H1 (cell line): ENCODE results near the gene MIER3. TPM values are rescaled to one million over a fixed set of nuclear protein-coding genes. Genes with fewer than 3 reads are reported as not detected.

Experiments
- CTCF ChIA-PET: fragments of 300-600 bp; sonication (Branson Sonifier 250); formaldehyde crosslinking; loops from one replicate; lab custom pipeline; 2021; ENCODE audit not compliant: partially characterized antibody; lab: Charles Lee
- POLR2A ChIA-PET: fragments of 300-600 bp; sonication (Branson Sonifier 250); formaldehyde crosslinking; loops from one replicate; lab custom pipeline; 2021; ENCODE audit warnings: inconsistent platforms; ENCODE audit not compliant: partially characterized antibody; lab: Charles Lee
- DNase-seq, 2 experiments: peaks; one replicate each; pipeline versions ENCODE4 v3.0.0 to v3.0.0-alpha.2; 2010 to 2022; ENCODE audit warnings: low spot score in 2 of 2, low read depth in 1 of 2, mixed read lengths in 1 of 2
- FAIRE-seq: peaks from 2 replicates; lab custom pipeline; 2011; peaks lifted over from hg19 to GRCh38; lab: Jason Lieb, UNC
- H2AFZ ChIP-seq: 2 replicates; pipeline ENCODE4 v1.8.1; 2012; ENCODE audit warnings: low read length, inconsistent platforms
- H2AK5ac ChIP-seq: 2 replicates; pipeline ENCODE4 v1.6.1; 2013; ENCODE audit warnings: low read depth, low read length
- H2BK120ac ChIP-seq: replicated peaks from 2 replicates; pipeline ENCODE3; 2013; ENCODE audit warnings: low read depth, low read length, inconsistent platforms
- H2BK12ac ChIP-seq: 2 replicates; pipeline ENCODE4 v1.6.1; 2013; ENCODE audit warnings: low read depth, low read length
- H2BK15ac ChIP-seq: 2 replicates; pipeline ENCODE4 v1.6.1; 2013; ENCODE audit warnings: low read length
- H2BK20ac ChIP-seq: 2 replicates; pipeline ENCODE4 v1.6.1; 2013; ENCODE audit warnings: low read length
- H2BK5ac ChIP-seq: 2 replicates; pipeline ENCODE4 v1.6.1; 2013; ENCODE audit warnings: low read depth, low read length
- H3K14ac ChIP-seq: 2 replicates; pipeline ENCODE4 v1.6.1; 2013; ENCODE audit warnings: inconsistent platforms; ENCODE audit not compliant: insufficient read length
- H3K18ac ChIP-seq: 2 replicates; pipeline ENCODE4 v1.6.1; 2013; ENCODE audit warnings: low read length; ENCODE audit errors: extremely low read depth
- H3K23ac ChIP-seq: 2 replicates; pipeline ENCODE4 v1.6.1; 2013; ENCODE audit warnings: inconsistent platforms; ENCODE audit not compliant: insufficient read length
- H3K23me2 ChIP-seq: 2 replicates; pipeline ENCODE4 v1.6.1; 2013; ENCODE audit warnings: low read depth, low read length
- H3K27ac ChIP-seq: 2 replicates; pipeline ENCODE4 v1.6.1; 2011; ENCODE audit warnings: low read depth, low read length, inconsistent platforms
- H3K27me3 ChIP-seq, 4 experiments: replicated peaks in 1 of 4; 1 replicate in 1 of 4; 2 replicates in 3 of 4; pipeline versions ENCODE4 v1.6.1 to v1.8.1; 2011 to 2013; ENCODE audit warnings: low read length in 3 of 4, mild to moderate bottlenecking in 3 of 4, inconsistent platforms in 2 of 4, mixed read lengths in 2 of 4, moderate library complexity in 1 of 4; ENCODE audit not compliant: control insufficient read depth in 3 of 4, insufficient read depth in 3 of 4; ENCODE audit errors: extremely low read depth in 1 of 4
- H3K36me3 ChIP-seq, 4 experiments: 2 replicates each; pipeline versions ENCODE4 v1.6.1 to v1.8.1; 2011 to 2013; ENCODE audit warnings: mild to moderate bottlenecking in 4 of 4, low read length in 3 of 4, moderate library complexity in 2 of 4, control low read depth in 1 of 4, inconsistent platforms in 1 of 4; ENCODE audit not compliant: insufficient read depth in 4 of 4, control insufficient read depth in 2 of 4
- H3K4ac ChIP-seq: replicated peaks from 2 replicates; pipeline ENCODE3; 2013; ENCODE audit warnings: low read length, low read depth, mixed read lengths, inconsistent platforms; ENCODE audit not compliant: insufficient read length
- H3K4me1 ChIP-seq, 4 experiments: replicated peaks in 1 of 4; 1 replicate in 1 of 4; 2 replicates in 3 of 4; pipeline versions ENCODE4 v1.6.1 to v1.8.1; 2011 to 2013; ENCODE audit warnings: low read length in 3 of 4, inconsistent platforms in 2 of 4, mixed read lengths in 1 of 4; ENCODE audit not compliant: insufficient read depth in 4 of 4, control insufficient read depth in 3 of 4
- H3K4me2 ChIP-seq, 2 experiments: 2 replicates each; pipeline versions ENCODE4 v1.6.1 to v1.8.1; 2011 to 2013; ENCODE audit warnings: low read depth in 2 of 2, low read length in 2 of 2, control low read depth in 1 of 2, inconsistent platforms in 1 of 2, mild to moderate bottlenecking in 1 of 2; ENCODE audit not compliant: insufficient read depth in 1 of 2
- H3K4me3 ChIP-seq, 4 experiments: fragments of 200-600, 300-600 bp in 1 of 4; sonication (generic), shearing (Covaris generic), sonication (Bioruptor Twin) in 1 of 4; 2 replicates each; pipeline versions ENCODE4 v1.5.1 to v1.8.1; 2011 to 2016; ENCODE audit warnings: low read length in 4 of 4, low read depth in 3 of 4, control low read depth in 2 of 4, inconsistent platforms in 2 of 4, mild to moderate bottlenecking in 2 of 4, mixed read lengths in 1 of 4, moderate library complexity in 1 of 4; ENCODE audit not compliant: insufficient read depth in 2 of 4; ENCODE audit errors: extremely low read depth in 1 of 4
- H3K56ac ChIP-seq: replicated peaks from 2 replicates; pipeline ENCODE3; 2013; ENCODE audit warnings: low read depth, mild to moderate bottlenecking, mixed read lengths, low read length, inconsistent platforms; ENCODE audit not compliant: insufficient read length
- H3K79me1 ChIP-seq: 2 replicates; pipeline ENCODE4 v1.6.1; 2013; ENCODE audit warnings: low read depth, low read length, control low read depth
- H3K79me2 ChIP-seq, 2 experiments: 2 replicates each; pipeline versions ENCODE4 v1.6.1 to v1.8.1; 2012 to 2013; ENCODE audit warnings: low read length in 2 of 2, mild to moderate bottlenecking in 2 of 2, inconsistent platforms in 1 of 2; ENCODE audit not compliant: insufficient read depth in 2 of 2, control insufficient read depth in 1 of 2
- H3K9ac ChIP-seq, 4 experiments: replicated peaks in 1 of 4; 1 replicate in 1 of 4; 2 replicates in 3 of 4; pipeline versions ENCODE4 v1.6.1 to v1.8.1; 2011 to 2013; ENCODE audit warnings: low read depth in 3 of 4, low read length in 3 of 4, control low read depth in 2 of 4, mild to moderate bottlenecking in 2 of 4, moderate library complexity in 2 of 4, inconsistent platforms in 1 of 4; ENCODE audit errors: extremely low read depth in 1 of 4
- H3K9me3 ChIP-seq, 2 experiments: 2 replicates each; pipeline versions ENCODE4 v1.6.1 to v1.8.1; 2012 to 2013; ENCODE audit warnings: mild to moderate bottlenecking in 2 of 2, moderate library complexity in 2 of 2, control low read depth in 1 of 2, inconsistent platforms in 1 of 2, low read depth in 1 of 2, low read length in 1 of 2, mixed read lengths in 1 of 2; ENCODE audit not compliant: insufficient read depth in 2 of 2
- H4K20me1 ChIP-seq, 2 experiments: replicated peaks in 1 of 2; 2 replicates each; pipeline versions ENCODE3 to v1.8.1; 2011 to 2013; ENCODE audit warnings: inconsistent platforms in 2 of 2, low read length in 2 of 2, mild to moderate bottlenecking in 1 of 2; ENCODE audit not compliant: insufficient read depth in 2 of 2, control insufficient read depth in 1 of 2
- H4K5ac ChIP-seq: 2 replicates; pipeline ENCODE4 v1.6.1; 2013; ENCODE audit warnings: low read length, low read depth, mixed read lengths, inconsistent platforms; ENCODE audit not compliant: insufficient read length
- H4K8ac ChIP-seq: 2 replicates; pipeline ENCODE4 v1.8.0; 2013; ENCODE audit warnings: mild to moderate bottlenecking, moderate library complexity, low read length, inconsistent platforms; ENCODE audit not compliant: insufficient read depth; ENCODE audit errors: extremely low read depth
- H4K91ac ChIP-seq: replicated peaks from 2 replicates; pipeline ENCODE3; 2013; ENCODE audit warnings: low read length, mixed read lengths, inconsistent platforms; ENCODE audit not compliant: insufficient read length
- ATF2 ChIP-seq: IDR thresholded peaks from 2 replicates; pipeline ENCODE4 v1.6.1; 2012; ENCODE audit warnings: low read length, inconsistent platforms
- BRCA1 ChIP-seq: IDR thresholded peaks from 2 replicates; pipeline ENCODE4 v1.6.1; 2012; ENCODE audit warnings: low read depth, low read length, improper control_type of control experiment
- CREB1 ChIP-seq: IDR thresholded peaks from 2 replicates; pipeline ENCODE4 v1.6.1; 2012; ENCODE audit warnings: inconsistent platforms
- EP300 ChIP-seq, 2 experiments: IDR thresholded peaks; 1 replicate in 1 of 2; 2 replicates in 1 of 2; pipeline ENCODE4 v1.6.1; 2011 to 2012; ENCODE audit warnings: low read depth in 2 of 2, low read length in 2 of 2, mild to moderate bottlenecking in 2 of 2, borderline replicate concordance in 1 of 2, inconsistent platforms in 1 of 2, moderate library complexity in 1 of 2
- GABPA ChIP-seq: IDR thresholded peaks from 2 replicates; pipeline ENCODE4 v1.6.1; 2011; ENCODE audit warnings: mild to moderate bottlenecking, low read length, moderate library complexity, borderline replicate concordance; ENCODE audit not compliant: insufficient read depth
- JUND ChIP-seq: IDR thresholded peaks from 2 replicates; pipeline ENCODE4 v1.6.1; 2011; ENCODE audit warnings: mild to moderate bottlenecking, improper control_type of control experiment, low read length
- PHF8 ChIP-seq: fragments of 200-600 bp; sonication (generic); conservative IDR thresholded peaks from 2 replicates; pipeline ENCODE4 v1.7.1; 2012; ENCODE audit warnings: low read depth, mild to moderate bottlenecking, inconsistent platforms, low read length, moderate library complexity
- POLR2AphosphoS5 ChIP-seq: IDR thresholded peaks from 2 replicates; pipeline ENCODE4 v1.6.1; 2011; ENCODE audit warnings: low read depth, low read length
- SP2 ChIP-seq: IDR thresholded peaks from 2 replicates; pipeline ENCODE4 v1.6.1; 2012; ENCODE audit warnings: mild to moderate bottlenecking, low read length, inconsistent platforms
- SRF ChIP-seq: IDR thresholded peaks from 2 replicates; pipeline ENCODE4 v1.6.1; 2011; ENCODE audit warnings: mild to moderate bottlenecking, low read depth, low read length, moderate library complexity
- SUZ12 ChIP-seq: fragments of 200-600 bp; sonication (generic); IDR thresholded peaks from 2 replicates; pipeline ENCODE4 v1.6.1; 2012; ENCODE audit warnings: mild to moderate bottlenecking, inconsistent platforms, low read length, moderate library complexity, mixed read lengths
- TAF7 ChIP-seq: optimal IDR thresholded peaks from 2 replicates; pipeline ENCODE3; 2011; ENCODE audit warnings: low read depth, mild to moderate bottlenecking, inconsistent platforms, low read length, moderate library complexity, borderline replicate concordance
- TCF12 ChIP-seq: IDR thresholded peaks from 2 replicates; pipeline ENCODE4 v1.6.1; 2011; ENCODE audit warnings: low read depth, mild to moderate bottlenecking, low read length
- YY1 ChIP-seq: IDR thresholded peaks from 2 replicates; pipeline ENCODE4 v1.6.1; 2011; ENCODE audit warnings: low read depth, mild to moderate bottlenecking, low read length
- WGBS, 2 experiments: shearing (Covaris generic) in 1 of 2; methylation state at CpG; one replicate each; pipeline versions ENCODE4 v1.1.6 to v1.1.7; 2013 to 2015; ENCODE audit warnings: low lambda C conversion rate in 2 of 2, mixed read lengths in 2 of 2, inconsistent platforms in 1 of 2, low coverage in 1 of 2, missing lambda C conversion rate in 1 of 2; ENCODE audit not compliant: insufficient replicate concordance in 2 of 2, insufficient coverage in 1 of 2, insufficient read length in 1 of 2; ENCODE audit errors: extremely low coverage in 1 of 2, missing lambda C conversion rate in 1 of 2; 5-methylcytosine and 5-hydroxymethylcytosine counted together
- polyA plus RNA-seq, 7 experiments: library from polyadenylated mRNA; depleted of rRNA in 3 of 7; stranded (reverse) in 5 of 7; unstranded in 2 of 7; fragments of >200 nt in 5 of 7; fragments of 200-250 nt in 2 of 7; gene quantifications; 1 replicate in 5 of 7; 2 replicates in 1 of 7; 4 replicates in 1 of 7; pipeline versions ENCODE4 v1.2.1 to v1.2.3, GENCODE V29; 2011 to 2013; ENCODE audit warnings: missing spikeins in 2 of 7, mixed read lengths in 2 of 7
- total RNA-seq: library from RNA; stranded (reverse); fragmentation: NEBNext Ultra II Directional; extraction: Animal tissue kit (Norgen Biotek cat#: 25700); gene quantifications from 2 replicates; pipeline ENCODE4 v1.2.1, GENCODE V29; 2021

The MIER3 gene
- total and polyA plus RNA-seq, 2 of the 8 experiments (the other 6 are each of a cell fraction or from before 2014, with no cell fraction given): 9.6 to 33.3 TPM

- Histone ChIP-seq H4K8ac (no peak overlapping the region), H3K23ac (no peak overlapping the region), H3K9me3 (no peaks in the 10 kb centered on the region), H2BK5ac (no peak overlapping the region), H2BK15ac (no peak overlapping the region), H3K4ac (no peak overlapping the region), H4K5ac (no peak overlapping the region), H3K4me1 (no peaks in the 10 kb centered on the region), H3K36me3 (no peaks in the 10 kb centered on the region; a peak in 1 of 8 replicates), H3K79me2 (no peaks in the 10 kb centered on the region), H3K79me1 (no peaks in the 10 kb centered on the region), H2AFZ (no peak overlapping the region), H4K20me1 (no peaks in the 10 kb centered on the region), H2AK5ac (no peak overlapping the region), H2BK12ac (no peak overlapping the region), H4K91ac (no peak overlapping the region), H3K27ac (no peak overlapping the region), H3K4me2 (no peak overlapping the region), H3K27me3 (no peaks in the 10 kb centered on the region), H3K18ac (no peak overlapping the region), H3K4me3 (no peak overlapping the region), H3K9ac (no peak overlapping the region), H2BK20ac (no peak overlapping the region), H3K56ac (no peak overlapping the region), H3K14ac (no peak overlapping the region), H2BK120ac (no peak overlapping the region), H3K23me2 (no peaks in the 10 kb centered on the region)
- WGBS, 2 experiments: 90% methylated on average over 4 of the region's 4 CpGs; no CpG with 5 or more reads in 1 of the 2 experiments
- DNase-seq (no peak), FAIRE-seq (no peak)
- CTCF ChIA-PET: interaction anchor here (1.3 kb wide), 1 partner anchor 107 kb away, joined by 4 read pairs; no protein-coding TSS in a partner anchor
- POLR2A ChIA-PET: no interaction called here
- no peak for TF ChIP-seq PHF8
- TF ChIP-seq TCF12: no peak
- no peak for TF ChIP-seq SRF
- no peak for TF ChIP-seq BRCA1
- no peak for TF ChIP-seq GABPA
- no peak for TF ChIP-seq EP300 (IDR thresholded peaks at IDR 0.05; ENCODE audit: borderline replicate concordance in 1 of 2, low read depth in 2 of 2, low read length in 2 of 2)
- no peak for TF ChIP-seq JUND
- TF ChIP-seq SUZ12: no peak
- no peak for TF ChIP-seq ATF2
- no peak for TF ChIP-seq TAF7
- TF ChIP-seq CREB1: no peak
- TF ChIP-seq POLR2AphosphoS5: no peak
- TF ChIP-seq YY1: no peak
- no peak for TF ChIP-seq SP2
Measured at GRCh38 chr5:56988490-56988889, 36.6 kb upstream of the MIER3 start.
